Measurements from ENCODE around the gene BAIAP2.

DNA sequence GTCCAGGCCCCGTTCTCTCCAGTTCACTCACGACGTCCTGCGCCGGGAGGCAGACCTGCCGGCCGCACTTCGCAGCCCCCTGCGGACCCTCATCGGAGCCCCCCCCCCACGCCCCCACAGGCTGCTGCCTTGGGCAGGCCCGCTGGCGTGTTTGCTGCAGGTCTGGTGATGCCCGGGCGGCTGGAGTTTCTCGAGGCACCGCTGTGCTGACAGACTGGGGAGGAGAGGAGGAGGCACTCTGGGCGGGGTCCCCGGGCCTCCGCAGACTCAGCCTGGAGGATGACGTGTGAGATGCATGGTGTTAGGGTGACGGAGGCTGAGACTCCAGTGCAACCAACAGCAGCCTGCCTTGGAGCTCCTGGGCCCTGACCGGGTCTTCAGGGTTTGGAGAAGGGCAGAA lies 24.1 kb downstream of the BAIAP2 start:
- TF ChIP-seq, protein P1, sequence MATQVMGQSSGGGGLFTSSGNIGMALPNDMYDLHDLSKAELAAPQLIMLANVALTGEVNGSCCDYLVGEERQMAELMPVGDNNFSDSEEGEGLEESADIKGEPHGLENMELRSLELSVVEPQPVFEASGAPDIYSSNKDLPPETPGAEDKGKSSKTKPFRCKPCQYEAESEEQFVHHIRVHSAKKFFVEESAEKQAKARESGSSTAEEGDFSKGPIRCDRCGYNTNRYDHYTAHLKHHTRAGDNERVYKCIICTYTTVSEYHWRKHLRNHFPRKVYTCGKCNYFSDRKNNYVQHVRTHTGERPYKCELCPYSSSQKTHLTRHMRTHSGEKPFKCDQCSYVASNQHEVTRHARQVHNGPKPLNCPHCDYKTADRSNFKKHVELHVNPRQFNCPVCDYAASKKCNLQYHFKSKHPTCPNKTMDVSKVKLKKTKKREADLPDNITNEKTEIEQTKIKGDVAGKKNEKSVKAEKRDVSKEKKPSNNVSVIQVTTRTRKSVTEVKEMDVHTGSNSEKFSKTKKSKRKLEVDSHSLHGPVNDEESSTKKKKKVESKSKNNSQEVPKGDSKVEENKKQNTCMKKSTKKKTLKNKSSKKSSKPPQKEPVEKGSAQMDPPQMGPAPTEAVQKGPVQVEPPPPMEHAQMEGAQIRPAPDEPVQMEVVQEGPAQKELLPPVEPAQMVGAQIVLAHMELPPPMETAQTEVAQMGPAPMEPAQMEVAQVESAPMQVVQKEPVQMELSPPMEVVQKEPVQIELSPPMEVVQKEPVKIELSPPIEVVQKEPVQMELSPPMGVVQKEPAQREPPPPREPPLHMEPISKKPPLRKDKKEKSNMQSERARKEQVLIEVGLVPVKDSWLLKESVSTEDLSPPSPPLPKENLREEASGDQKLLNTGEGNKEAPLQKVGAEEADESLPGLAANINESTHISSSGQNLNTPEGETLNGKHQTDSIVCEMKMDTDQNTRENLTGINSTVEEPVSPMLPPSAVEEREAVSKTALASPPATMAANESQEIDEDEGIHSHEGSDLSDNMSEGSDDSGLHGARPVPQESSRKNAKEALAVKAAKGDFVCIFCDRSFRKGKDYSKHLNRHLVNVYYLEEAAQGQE (IDR thresholded peaks at IDR 0.05; ENCODE audit: low read depth): no peak
- TF ChIP-seq TEAD4 (IDR thresholded peaks at IDR 0.05): no peak
- TF ChIP-seq CEBPB (IDR thresholded peaks at IDR 0.05): no peak
- no peak for TF ChIP-seq NFIC (IDR thresholded peaks at IDR 0.05)
- no peak for TF ChIP-seq CREB1 (IDR thresholded peaks at IDR 0.05; ENCODE audit: low read depth)

Measured in Ishikawa (cell line).